H1 (cell line): ENCODE results near the gene PLCZ1.

Source experiments
- CBX5 ChIP-seq: fragments of 300-800, 300-1000 bp; sonication (generic); IDR thresholded peaks from 2 replicates; pipeline ENCODE4 v1.7.1; 2016; ENCODE audit warnings: antibody characterized with exemption, low read length, low read depth
- CBX8 ChIP-seq: fragments of 300-800, 300-1000 bp; sonication (generic); IDR thresholded peaks from 2 replicates; pipeline ENCODE4 v1.7.1; 2016; ENCODE audit warnings: low read depth, low read length, borderline replicate concordance
- CHD2 ChIP-seq: IDR thresholded peaks from 2 replicates; pipeline ENCODE4 v1.6.1; 2012; ENCODE audit warnings: low read length, improper control_type of control experiment
- EP300 ChIP-seq, 2 experiments: IDR thresholded peaks; 1 replicate in 1 of 2; 2 replicates in 1 of 2; pipeline ENCODE4 v1.6.1; 2011 to 2012; ENCODE audit warnings: low read depth in 2 of 2, low read length in 2 of 2, mild to moderate bottlenecking in 2 of 2, borderline replicate concordance in 1 of 2, inconsistent platforms in 1 of 2, moderate library complexity in 1 of 2
- EZH2 ChIP-seq: fragments of 200-600 bp; sonication (generic); IDR thresholded peaks from 2 replicates; pipeline ENCODE4 v1.7.1; 2012; ENCODE audit warnings: low read depth, mild to moderate bottlenecking, moderate library complexity, low read length, inconsistent platforms; ENCODE audit not compliant: severe bottlenecking
- GABPA ChIP-seq: IDR thresholded peaks from 2 replicates; pipeline ENCODE4 v1.6.1; 2011; ENCODE audit warnings: mild to moderate bottlenecking, low read length, moderate library complexity, borderline replicate concordance; ENCODE audit not compliant: insufficient read depth
- HDAC2 ChIP-seq, 2 experiments: fragments of 300-600 bp in 1 of 2; sonication (generic) in 1 of 2; IDR thresholded peaks; 2 replicates each; pipeline ENCODE4 v1.6.1; 2011 to 2012; ENCODE audit warnings: low read depth in 2 of 2, low read length in 2 of 2, mild to moderate bottlenecking in 2 of 2, moderate library complexity in 2 of 2, borderline replicate concordance in 1 of 2, inconsistent platforms in 1 of 2
- POLR2AphosphoS5 ChIP-seq: IDR thresholded peaks from 2 replicates; pipeline ENCODE4 v1.6.1; 2011; ENCODE audit warnings: low read depth, low read length
- RAD21 ChIP-seq, 2 experiments: IDR thresholded peaks in 1 of 2; conservative IDR thresholded peaks in 1 of 2; 2 replicates each; pipeline ENCODE4 v1.6.1; 2011; ENCODE audit warnings: low read depth in 2 of 2, low read length in 2 of 2, improper control_type of control experiment in 1 of 2, inconsistent platforms in 1 of 2, mild to moderate bottlenecking in 1 of 2, moderate library complexity in 1 of 2
- RFX5 ChIP-seq: IDR thresholded peaks from 2 replicates; pipeline ENCODE4 v1.6.1; 2011; ENCODE audit warnings: low read depth, low read length, improper control_type of control experiment, borderline replicate concordance
- TF ChIP-seq, protein P1 (sequence below), 3 experiments: IDR thresholded peaks; 1 replicate in 2 of 3; 2 replicates in 1 of 3; pipeline versions ENCODE4 v1.5.1 to v1.6.1; 2011; ENCODE audit warnings: low read length in 3 of 3, mild to moderate bottlenecking in 3 of 3, inconsistent platforms in 2 of 3, low read depth in 1 of 3, moderate library complexity in 1 of 3; ENCODE audit not compliant: insufficient read depth in 1 of 3; ENCODE audit errors: control extremely low read depth in 1 of 3

DNA sequence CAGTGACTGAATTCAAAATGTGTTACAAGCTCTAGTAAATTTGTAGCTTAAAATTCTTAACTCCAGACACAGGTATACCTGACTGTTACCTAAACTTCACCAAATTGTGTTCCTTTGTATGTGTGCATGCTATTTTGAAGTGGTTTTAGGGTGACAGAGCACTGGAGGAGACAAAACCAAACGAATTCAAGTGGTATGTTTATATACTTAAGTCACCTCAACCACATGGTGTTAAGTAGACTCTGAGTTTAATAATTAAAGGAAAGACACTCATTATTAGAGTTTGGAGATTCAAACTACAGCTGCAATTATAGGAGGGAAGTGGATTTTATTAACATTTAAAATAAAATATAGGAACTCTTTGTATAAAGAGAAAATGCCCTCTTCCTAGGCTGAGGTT is 84.3 kb downstream of the PLCZ1 start:
- TF ChIP-seq, protein P1, sequence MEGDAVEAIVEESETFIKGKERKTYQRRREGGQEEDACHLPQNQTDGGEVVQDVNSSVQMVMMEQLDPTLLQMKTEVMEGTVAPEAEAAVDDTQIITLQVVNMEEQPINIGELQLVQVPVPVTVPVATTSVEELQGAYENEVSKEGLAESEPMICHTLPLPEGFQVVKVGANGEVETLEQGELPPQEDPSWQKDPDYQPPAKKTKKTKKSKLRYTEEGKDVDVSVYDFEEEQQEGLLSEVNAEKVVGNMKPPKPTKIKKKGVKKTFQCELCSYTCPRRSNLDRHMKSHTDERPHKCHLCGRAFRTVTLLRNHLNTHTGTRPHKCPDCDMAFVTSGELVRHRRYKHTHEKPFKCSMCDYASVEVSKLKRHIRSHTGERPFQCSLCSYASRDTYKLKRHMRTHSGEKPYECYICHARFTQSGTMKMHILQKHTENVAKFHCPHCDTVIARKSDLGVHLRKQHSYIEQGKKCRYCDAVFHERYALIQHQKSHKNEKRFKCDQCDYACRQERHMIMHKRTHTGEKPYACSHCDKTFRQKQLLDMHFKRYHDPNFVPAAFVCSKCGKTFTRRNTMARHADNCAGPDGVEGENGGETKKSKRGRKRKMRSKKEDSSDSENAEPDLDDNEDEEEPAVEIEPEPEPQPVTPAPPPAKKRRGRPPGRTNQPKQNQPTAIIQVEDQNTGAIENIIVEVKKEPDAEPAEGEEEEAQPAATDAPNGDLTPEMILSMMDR (IDR thresholded peaks at IDR 0.05; ENCODE audit: control extremely low read depth in 1 of 3, insufficient read depth in 1 of 3, low read depth in 1 of 3, low read length in 3 of 3) = no peak
- no peak for TF ChIP-seq CBX5
- no peak for TF ChIP-seq RFX5
- no peak for TF ChIP-seq HDAC2 (IDR thresholded peaks at IDR 0.05; ENCODE audit: borderline replicate concordance in 1 of 2, low read depth in 2 of 2, low read length in 2 of 2)
- TF ChIP-seq EP300 (IDR thresholded peaks at IDR 0.05; ENCODE audit: borderline replicate concordance in 1 of 2, low read depth in 2 of 2, low read length in 2 of 2) = no peak
- TF ChIP-seq RAD21 (IDR thresholded peaks at IDR 0.05 in 1 of 2, conservative IDR thresholded peaks at IDR 0.05 in 1 of 2; ENCODE audit: low read depth in 2 of 2, low read length in 2 of 2) = no peak
- no peak for TF ChIP-seq GABPA
- TF ChIP-seq POLR2AphosphoS5 = no peak
- no peak for TF ChIP-seq EZH2
- TF ChIP-seq CHD2 = no peak
- no peak for TF ChIP-seq CBX8
